ELF-1 (cell line): ENCODE results near the gene SH3PXD2A.
A peak's percentile ranks its signal among the peaks of the same experiment; 100 is the strongest.

ENCODE experiments used
- DNase-seq: peaks from one replicate; pipeline ENCODE4 v3.0.0-alpha.2; 2016; ENCODE audit warnings: low read depth, low spot score

Gene SH3PXD2A

GRCh38 chr10:103564776-103565520 is 290.4 kb downstream of the SH3PXD2A start:
- DNase-seq, result peak; percentile 59

GRCh38 chr10:103564116-103564501 is 291.3 kb downstream of the SH3PXD2A start:
- DNase-seq, result no peak

GRCh38 chr10:103563231-103564115 is 291.9 kb downstream of the SH3PXD2A start:
- DNase-seq, result no peak

- no peak for DNase-seq
Measured at GRCh38 chr10:103562383-103562782, 293.0 kb downstream of the SH3PXD2A start.

- no peak for DNase-seq
Measured at GRCh38 chr10:103560886-103561285, 294.5 kb downstream of the SH3PXD2A start.

- no peak for DNase-seq
Measured at GRCh38 chr10:103559776-103560175, 295.6 kb downstream of the SH3PXD2A start.

GRCh38 chr10:103558911-103559310 is 296.5 kb downstream of the SH3PXD2A start:
- no peak for DNase-seq

- DNase-seq, result no peak
Measured at GRCh38 chr10:103557455-103557854, 297.9 kb downstream of the SH3PXD2A start.

GRCh38 chr10:103556383-103557007 is 298.9 kb downstream of the SH3PXD2A start:
- no peak for DNase-seq

- no peak for DNase-seq
Measured at GRCh38 chr10:103555712-103556111, 299.7 kb downstream of the SH3PXD2A start.

- no peak for DNase-seq
Measured at GRCh38 chr10:103555325-103555649, 300.1 kb downstream of the SH3PXD2A start.

GRCh38 chr10:103554488-103555324 is 300.7 kb downstream of the SH3PXD2A start:
- DNase-seq, result peak; percentile 55

GRCh38 chr10:103553743-103554487 is 301.5 kb downstream of the SH3PXD2A start:
- no peak for DNase-seq

- no peak for DNase-seq
Measured at GRCh38 chr10:103552856-103553742, 302.3 kb downstream of the SH3PXD2A start.

GRCh38 chr10:103551619-103552602 is 303.5 kb downstream of the SH3PXD2A start:
- DNase-seq, result no peak

- no peak for DNase-seq
Measured at GRCh38 chr10:103550229-103550628, 305.1 kb downstream of the SH3PXD2A start.

- DNase-seq, result no peak
Measured at GRCh38 chr10:103549349-103549685, 306.1 kb downstream of the SH3PXD2A start.

GRCh38 chr10:103548581-103549348 is 306.6 kb downstream of the SH3PXD2A start:
- no peak for DNase-seq
